Adipocyte (in vitro differentiated cells): Measurements from ENCODE around the gene ABL1.
A peak's percentile ranks its signal among the peaks of the same experiment; 100 is the strongest.

ENCODE experiments used
- DNase-seq: peaks from one replicate; pipeline ENCODE4 v3.0.0-alpha.2; 2015; ENCODE audit warnings: low read depth
- H3K27me3 ChIP-seq: replicated peaks from 2 replicates; pipeline ENCODE4 v1.7.0; 2013; ENCODE audit warnings: mild to moderate bottlenecking, low read length, moderate library complexity; ENCODE audit not compliant: control insufficient read depth, insufficient read depth
- H3K36me3 ChIP-seq: 2 replicates; pipeline ENCODE4 v1.7.0; 2013; ENCODE audit warnings: low read length, mild to moderate bottlenecking, moderate library complexity; ENCODE audit not compliant: control insufficient read depth, insufficient read depth, severe bottlenecking
- H3K4me1 ChIP-seq: 2 replicates; pipeline ENCODE4 v1.7.0; 2013; ENCODE audit warnings: mild to moderate bottlenecking, low read length, moderate library complexity; ENCODE audit not compliant: control insufficient read depth, insufficient read depth
- H3K4me3 ChIP-seq: 2 replicates; pipeline ENCODE4 v1.7.0; 2013; ENCODE audit warnings: mild to moderate bottlenecking, low read length, moderate library complexity
- H3K9ac ChIP-seq: 2 replicates; pipeline ENCODE4 v1.7.0; 2013; ENCODE audit warnings: mild to moderate bottlenecking, low read length, moderate library complexity
- H3K9me3 ChIP-seq: 2 replicates; pipeline ENCODE4 v1.7.0; 2013; ENCODE audit warnings: mild to moderate bottlenecking, low read length, moderate library complexity; ENCODE audit not compliant: control insufficient read depth

ABL1 gene

GRCh38 chr9:130927995-130928900 lies 93.2 kb downstream of the ABL1 start:
- DNase-seq = peak; percentile 34
- Histone ChIP-seq H3K4me3 (no peak overlapping the region), H3K36me3 (no peaks in the 10 kb centered on the region), H3K4me1 (peaks cover 12% of the 10 kb centered on the region), H3K27me3 (peaks cover 9% of the 10 kb centered on the region), H3K9ac (no peak overlapping the region), H3K9me3 (no peaks in the 10 kb centered on the region)

GRCh38 chr9:130929571-130930038 lies 94.6 kb downstream of the ABL1 start:
- Histone ChIP-seq H3K36me3 (no peaks in the 10 kb centered on the region), H3K9ac (no peak overlapping the region), H3K27me3 (peaks cover 9% of the 10 kb centered on the region), H3K4me1 (peaks cover 14% of the 10 kb centered on the region), H3K4me3 (no peak overlapping the region), H3K9me3 (no peaks in the 10 kb centered on the region)
- no peak for DNase-seq

- Histone ChIP-seq H3K4me1 (peaks cover 17% of the 10 kb centered on the region), H3K36me3 (no peaks in the 10 kb centered on the region), H3K4me3 (no peak overlapping the region), H3K9ac (no peak overlapping the region), H3K9me3 (no peaks in the 10 kb centered on the region), H3K27me3 (peaks cover 9% of the 10 kb centered on the region)
- no peak for DNase-seq
Observed at GRCh38 chr9:130930132-130930803, 95.2 kb downstream of the ABL1 start.

GRCh38 chr9:130930804-130931349 lies 95.8 kb downstream of the ABL1 start:
- Histone ChIP-seq H3K4me3 (no peak overlapping the region), H3K4me1 (peaks cover 23% of the 10 kb centered on the region), H3K9ac (no peak overlapping the region), H3K36me3 (no peaks in the 10 kb centered on the region), H3K27me3 (peaks cover 3% of the 10 kb centered on the region), H3K9me3 (no peaks in the 10 kb centered on the region)
- DNase-seq = no peak

- no peaks in the 10 kb centered on the region for H3K27me3 ChIP-seq
- no peaks in the 10 kb centered on the region for H3K9me3 ChIP-seq
- H3K4me1 ChIP-seq = peaks cover 28% of the 10 kb centered on the region
- no peak overlapping the region for H3K9ac ChIP-seq
- no peaks in the 10 kb centered on the region for H3K36me3 ChIP-seq
- H3K4me3 ChIP-seq = no peak overlapping the region
- DNase-seq = no peak
Observed at GRCh38 chr9:130931508-130932254, 96.6 kb downstream of the ABL1 start.

- H3K4me3 ChIP-seq = no peak overlapping the region
- H3K36me3 ChIP-seq = no peaks in the 10 kb centered on the region
- peaks cover 30% of the 10 kb centered on the region for H3K4me1 ChIP-seq
- no peak overlapping the region for H3K9ac ChIP-seq
- no peaks in the 10 kb centered on the region for H3K27me3 ChIP-seq
- no peak for DNase-seq
- no peaks in the 10 kb centered on the region for H3K9me3 ChIP-seq
Observed at GRCh38 chr9:130932255-130933079, 97.4 kb downstream of the ABL1 start.

GRCh38 chr9:130933114-130934046 lies 98.3 kb downstream of the ABL1 start:
- H3K9me3 ChIP-seq = no peaks in the 10 kb centered on the region
- H3K4me1 ChIP-seq = peaks cover 30% of the 10 kb centered on the region
- no peaks in the 10 kb centered on the region for H3K27me3 ChIP-seq
- no peak overlapping the region for H3K9ac ChIP-seq
- no peak overlapping the region for H3K4me3 ChIP-seq
- no peaks in the 10 kb centered on the region for H3K36me3 ChIP-seq
- peak; percentile 46 for DNase-seq

GRCh38 chr9:130934246-130934645 lies 99.2 kb downstream of the ABL1 start:
- no peaks in the 10 kb centered on the region for H3K36me3 ChIP-seq
- DNase-seq = no peak
- H3K4me3 ChIP-seq = no peak overlapping the region
- H3K9me3 ChIP-seq = no peaks in the 10 kb centered on the region
- peaks cover 30% of the 10 kb centered on the region for H3K4me1 ChIP-seq
- H3K27me3 ChIP-seq = no peaks in the 10 kb centered on the region
- no peak overlapping the region for H3K9ac ChIP-seq

- Histone ChIP-seq H3K36me3 (no peaks in the 10 kb centered on the region), H3K4me3 (no peak overlapping the region), H3K9ac (no peak overlapping the region), H3K4me1 (peaks cover 30% of the 10 kb centered on the region), H3K9me3 (no peaks in the 10 kb centered on the region), H3K27me3 (no peaks in the 10 kb centered on the region)
- no peak for DNase-seq
Observed at GRCh38 chr9:130934702-130935647, 99.9 kb downstream of the ABL1 start.
